BLaER1 treated with 17β-estradiol and CSF1 and Interleukin-3, amounts not matched to agents 10 nM and 100 nM (cell line): ENCODE results near the gene SOST.
A peak's percentile ranks its signal among the peaks of the same experiment; 100 is the strongest.
"Not testable (repeated sequence)": the region's sequence is repeated elsewhere in the genome, so short reads cannot be mapped to it uniquely, and the experiment has no call there.

Experiments
- H3K27ac ChIP-seq, 11 experiments: shearing (Covaris generic); formaldehyde crosslinking; 2 replicates each; pipeline ENCODE4 v1.8.1; 2022
- H3K27me3 ChIP-seq, 11 experiments: shearing (Covaris generic); formaldehyde crosslinking; 2 replicates each; pipeline ENCODE4 v1.8.1; 2022
- H3K36me3 ChIP-seq, 11 experiments: shearing (Covaris generic); formaldehyde crosslinking; 2 replicates each; pipeline ENCODE4 v1.8.1; 2022
- H3K4me1 ChIP-seq, 10 experiments: shearing (Covaris generic); formaldehyde crosslinking; 2 replicates each; pipeline ENCODE4 v1.8.1; 2022
- H3K4me2 ChIP-seq, 11 experiments: shearing (Covaris generic); formaldehyde crosslinking; 2 replicates each; pipeline ENCODE4 v1.8.1; 2022
- H3K4me3 ChIP-seq, 10 experiments: shearing (Covaris generic); formaldehyde crosslinking; 2 replicates each; pipeline ENCODE4 v1.8.1; 2022
- H3K9ac ChIP-seq, 11 experiments: shearing (Covaris generic); formaldehyde crosslinking; 2 replicates each; pipeline ENCODE4 v1.8.1; 2022
- H3K9me3 ChIP-seq, 11 experiments: shearing (Covaris generic); formaldehyde crosslinking; replicated peaks in 1 of 11; 2 replicates each; pipeline ENCODE4 v1.8.1; 2022
- H4K20me1 ChIP-seq, 11 experiments: shearing (Covaris generic); formaldehyde crosslinking; 2 replicates each; pipeline ENCODE4 v1.8.1; 2022
- Cebpa-rat ChIP-seq, 11 experiments: shearing (Covaris generic); IDR thresholded peaks; 2 replicates each; pipeline ENCODE4 v1.8.1; 2022

The SOST gene

GRCh38 chr17:43758497-43759174 lies at the start of gene SOST:
TSS of gene SOST (minus strand) at chr17:43758791. CDS start at chr17:43758741, 50 bp downstream.
- H3K4me3 ChIP-seq: no peak within 1 kb of the TSS
- peaks cover 0 to 59% (median 9%) of the 10 kb centered on the region in 11 experiments; a peak in 9 of 22 replicates for H4K20me1 ChIP-seq
- H3K36me3 ChIP-seq: no peaks in the 10 kb centered on the region
- peaks cover 41 to 65% (median 58%) of the 10 kb centered on the region in 11 experiments for H3K27me3 ChIP-seq
- TF ChIP-seq Cebpa-rat (IDR thresholded peaks at IDR 0.05): no peak
- H3K9me3 ChIP-seq: no peaks in the 10 kb centered on the region
- H3K27ac ChIP-seq: no peak within 1 kb of the TSS
- H3K4me1 ChIP-seq: peaks cover 29 to 37% (median 34%) of the 10 kb centered on the region in 10 experiments
- peak within 1 kb of the TSS in 1 of 11 experiments; percentile 4; a peak in 2 of 22 replicates for H3K9ac ChIP-seq
- peak within 1 kb of the TSS in 10 of 11 experiments; percentile 9 to 51 (median 43); a peak in 17 of 22 replicates for H3K4me2 ChIP-seq

- H3K4me1 ChIP-seq: peaks cover 0 to 11% (median 9%) of the 10 kb centered on the region in 10 experiments; a peak in 13 of 20 replicates
- no peaks in the 10 kb centered on the region for H3K27me3 ChIP-seq
- peaks cover 0 to 79% (median 8%) of the 10 kb centered on the region in 11 experiments; a peak in 10 of 22 replicates for H3K36me3 ChIP-seq
- TF ChIP-seq Cebpa-rat (IDR thresholded peaks at IDR 0.05): no peak
- no peak overlapping the region for H3K27ac ChIP-seq
- H3K4me3 ChIP-seq: no peak overlapping the region
- no peaks in the 10 kb centered on the region for H4K20me1 ChIP-seq
- H3K9ac ChIP-seq: no peak overlapping the region
- peaks cover 0 to 12% (median 0%) of the 10 kb centered on the region in 11 experiments; a peak in 3 of 22 replicates for H3K9me3 ChIP-seq
- no peak overlapping the region for H3K4me2 ChIP-seq
These were observed 49.5 kb upstream of the SOST start for GRCh38 chr17:43808076-43808475.

- Histone ChIP-seq H3K4me2 (no peak overlapping the region), H3K4me3 (no peak overlapping the region), H3K4me1 (peaks cover 5 to 18% (median 9%) of the 10 kb centered on the region in 10 experiments; a peak in 17 of 20 replicates), H3K27ac (no peak overlapping the region), H3K27me3 (no peaks in the 10 kb centered on the region), H3K9ac (no peak overlapping the region), H3K9me3 (peaks cover 0 to 12% (median 0%) of the 10 kb centered on the region in 11 experiments; a peak in 3 of 22 replicates), H4K20me1 (no peaks in the 10 kb centered on the region), H3K36me3 (peaks cover 0 to 69% (median 8%) of the 10 kb centered on the region in 11 experiments; a peak in 10 of 22 replicates)
- no peak for TF ChIP-seq Cebpa-rat (IDR thresholded peaks at IDR 0.05)
These were observed 46.5 kb upstream of the SOST start for GRCh38 chr17:43805117-43805516.

- peak in 1 of 11 experiments; percentile 19; a peak in 1 of 22 replicates for TF ChIP-seq Cebpa-rat (IDR thresholded peaks at IDR 0.05)
- Histone ChIP-seq H3K27me3 (no peaks in the 10 kb centered on the region), H3K27ac (no peak overlapping the region), H3K4me1 (peaks cover 5 to 18% (median 9%) of the 10 kb centered on the region in 10 experiments; a peak in 17 of 20 replicates), H3K9me3 (peaks cover 0 to 12% (median 0%) of the 10 kb centered on the region in 11 experiments; a peak in 3 of 22 replicates), H3K4me3 (no peak overlapping the region), H3K4me2 (peak overlapping the region in 9 of 11 experiments; percentile 5 to 48 (median 29); a peak in 14 of 22 replicates), H3K36me3 (peaks cover 0 to 55% (median 6%) of the 10 kb centered on the region in 11 experiments; a peak in 9 of 22 replicates), H4K20me1 (no peaks in the 10 kb centered on the region), H3K9ac (no peak overlapping the region)
These were observed 45.2 kb upstream of the SOST start for GRCh38 chr17:43803758-43804157.

- H3K27me3 ChIP-seq: no peaks in the 10 kb centered on the region
- peaks cover 0 to 20% (median 4%) of the 10 kb centered on the region in 11 experiments; a peak in 7 of 22 replicates for H3K9me3 ChIP-seq
- no peak for TF ChIP-seq Cebpa-rat (IDR thresholded peaks at IDR 0.05)
- H4K20me1 ChIP-seq: no peaks in the 10 kb centered on the region
- H3K9ac ChIP-seq: no peak overlapping the region
- peak overlapping the region in 3 of 11 experiments; percentile 12 to 43 (median 32); a peak in 4 of 22 replicates for H3K4me2 ChIP-seq
- H3K36me3 ChIP-seq: peaks cover 0 to 36% (median 0%) of the 10 kb centered on the region in 11 experiments; a peak in 6 of 22 replicates
- peaks cover 5 to 13% (median 9%) of the 10 kb centered on the region in 10 experiments; a peak in 17 of 20 replicates for H3K4me1 ChIP-seq
- H3K4me3 ChIP-seq: no peak overlapping the region
- no peak overlapping the region for H3K27ac ChIP-seq
These were observed 43.3 kb upstream of the SOST start for GRCh38 chr17:43801844-43802243.

- no peak for TF ChIP-seq Cebpa-rat (IDR thresholded peaks at IDR 0.05)
- H4K20me1 ChIP-seq: no peaks in the 10 kb centered on the region
These were observed 42.1 kb upstream of the SOST start for GRCh38 chr17:43800736-43801135.

GRCh38 chr17:43799047-43799446 lies 40.5 kb upstream of the SOST start:
- H3K9ac ChIP-seq: no peak overlapping the region
- no peak overlapping the region for H3K4me2 ChIP-seq
- H3K4me3 ChIP-seq: no peak overlapping the region
- TF ChIP-seq Cebpa-rat (IDR thresholded peaks at IDR 0.05): no peak
- no peak overlapping the region for H3K27ac ChIP-seq
- H3K36me3 ChIP-seq: peaks cover 0 to 13% (median 0%) of the 10 kb centered on the region in 11 experiments; a peak in 5 of 22 replicates
- H4K20me1 ChIP-seq: no peaks in the 10 kb centered on the region
- no peaks in the 10 kb centered on the region for H3K27me3 ChIP-seq
- H3K9me3 ChIP-seq: peaks cover 0 to 8% (median 0%) of the 10 kb centered on the region in 11 experiments; a peak in 4 of 22 replicates
- H3K4me1 ChIP-seq: peaks cover 5 to 13% (median 9%) of the 10 kb centered on the region in 10 experiments; a peak in 17 of 20 replicates

More at GRCh38 chr17:43800736-43801135, 42.1 kb upstream of the SOST start:
- Histone ChIP-seq H3K27ac (no peak overlapping the region), H3K4me1 (peaks cover 5 to 13% (median 9%) of the 10 kb centered on the region in 10 experiments; a peak in 17 of 20 replicates), H3K4me2 (no peak overlapping the region), H3K4me3 (no peak overlapping the region), H3K36me3 (peaks cover 0 to 25% (median 0%) of the 10 kb centered on the region in 11 experiments; a peak in 6 of 22 replicates), H3K9me3 (peaks cover 0 to 18% (median 4%) of the 10 kb centered on the region in 11 experiments; a peak in 7 of 22 replicates), H3K27me3 (no peaks in the 10 kb centered on the region), H3K9ac (no peak overlapping the region)

- not testable (repeated sequence) for H3K9me3 ChIP-seq, H3K27ac ChIP-seq, H4K20me1 ChIP-seq, H3K4me3 ChIP-seq, H3K27me3 ChIP-seq, H3K4me2 ChIP-seq, H3K9ac ChIP-seq
- Histone ChIP-seq H3K4me1 (peaks cover 0 to 13% (median 0%) of the 10 kb centered on the region in 10 experiments; a peak in 4 of 20 replicates), H3K36me3 (peaks cover 0 to 13% (median 0%) of the 10 kb centered on the region in 11 experiments; a peak in 5 of 22 replicates)
These were observed 39.4 kb upstream of the SOST start for GRCh38 chr17:43798024-43798423.

GRCh38 chr17:43792668-43793067 lies 34.1 kb upstream of the SOST start:
- H3K4me3 ChIP-seq, H3K36me3 ChIP-seq, H3K4me1 ChIP-seq, H3K9ac ChIP-seq, H3K27ac ChIP-seq, H4K20me1 ChIP-seq, H3K27me3 ChIP-seq, H3K4me2 ChIP-seq: not testable (repeated sequence)
- peaks cover 0 to 11% (median 0%) of the 10 kb centered on the region in 11 experiments; a peak in 5 of 22 replicates for H3K9me3 ChIP-seq
